WI38 (cell line): ENCODE measurements around the gene TMEM236.

ENCODE experiments used
- H3K4me3 ChIP-seq: 2 replicates; pipeline ENCODE4 v1.5.1; 2011; ENCODE audit warnings: low read depth, mild to moderate bottlenecking, control low read depth, low read length
- CTCF ChIP-seq: IDR thresholded peaks from 2 replicates; pipeline ENCODE4 v1.5.1; 2012; ENCODE audit warnings: low read depth, mild to moderate bottlenecking, control low read depth, low read length

The TMEM236 gene

DNA sequence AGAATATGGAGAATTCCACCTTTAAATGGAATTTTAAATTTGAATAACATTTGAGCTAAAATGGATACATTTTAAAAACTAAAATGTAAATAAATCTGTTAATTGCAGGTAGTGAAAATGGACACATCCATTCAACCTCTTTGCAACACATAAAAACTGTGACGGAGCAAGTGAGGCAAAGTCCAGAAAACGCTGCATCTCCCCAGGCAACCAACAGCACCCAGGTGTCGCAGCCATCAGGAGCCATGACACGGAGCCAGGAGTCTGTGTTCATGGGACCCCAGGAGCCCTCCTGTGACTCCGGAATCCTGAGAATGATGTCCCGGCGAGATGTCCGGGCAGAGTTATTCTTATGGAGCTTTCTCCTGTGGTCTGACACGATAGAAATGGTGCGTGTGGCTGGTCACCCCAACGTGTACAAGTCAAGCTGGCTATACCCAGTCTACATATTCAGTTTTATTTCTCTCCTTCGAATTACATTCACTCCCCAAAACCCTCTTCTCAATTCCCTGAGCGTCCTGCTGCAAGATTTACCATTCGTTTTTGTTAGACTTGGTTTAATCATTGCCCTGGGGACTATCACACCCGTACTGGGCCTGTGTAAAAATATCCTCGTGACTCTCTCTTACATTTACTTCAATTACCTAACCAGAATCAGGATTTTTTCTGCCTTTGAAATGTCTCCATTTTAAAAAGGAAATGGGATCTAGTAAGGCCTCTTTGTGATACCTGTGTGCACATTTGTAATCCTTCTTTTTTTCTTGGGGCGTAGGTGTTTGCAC, 44.0 kb downstream of the TMEM236 start:
- no peak for TF ChIP-seq CTCF
- H3K4me3 ChIP-seq: no peak overlapping the region

DNA sequence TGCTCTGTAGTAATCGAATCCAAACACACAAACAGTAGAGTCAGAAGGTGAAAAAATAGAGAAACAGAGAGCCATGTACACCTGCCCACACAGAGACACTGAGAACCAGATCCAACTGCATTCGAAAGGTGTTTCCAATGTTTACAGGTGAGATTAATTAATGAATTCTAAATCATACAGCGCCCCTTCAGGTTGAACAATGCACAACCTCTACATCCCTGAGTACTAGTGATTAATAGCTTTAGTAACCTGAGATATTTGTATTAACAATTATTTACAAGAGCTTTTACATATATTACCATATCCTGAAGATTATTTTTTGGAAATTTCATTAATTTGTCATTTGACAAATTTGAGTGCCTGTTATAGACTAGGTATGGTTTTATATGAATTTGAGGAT, 49.5 kb downstream of the TMEM236 start:
- H3K4me3 ChIP-seq: no peak overlapping the region
- no peak for TF ChIP-seq CTCF

DNA sequence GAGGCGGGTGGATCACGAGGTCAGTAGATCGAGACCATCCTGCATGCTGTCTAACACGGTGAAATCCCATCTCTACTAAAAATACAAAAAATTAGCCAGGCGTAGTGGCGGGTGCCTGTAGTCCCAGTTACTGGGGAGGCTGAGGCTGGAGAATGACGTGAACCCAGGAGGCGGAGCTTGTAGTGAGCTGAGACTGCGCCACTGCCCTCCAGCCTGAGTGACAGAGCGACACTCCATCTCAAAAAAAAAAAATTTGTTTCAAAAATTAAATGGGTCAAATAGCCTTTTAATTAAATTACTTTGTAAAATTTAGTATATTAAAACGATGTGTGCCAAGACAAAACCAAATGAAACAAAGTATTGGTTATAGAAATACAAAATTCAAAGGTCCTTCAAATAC, 50.3 kb downstream of the TMEM236 start:
- no peak overlapping the region for H3K4me3 ChIP-seq
- no peak for TF ChIP-seq CTCF

DNA sequence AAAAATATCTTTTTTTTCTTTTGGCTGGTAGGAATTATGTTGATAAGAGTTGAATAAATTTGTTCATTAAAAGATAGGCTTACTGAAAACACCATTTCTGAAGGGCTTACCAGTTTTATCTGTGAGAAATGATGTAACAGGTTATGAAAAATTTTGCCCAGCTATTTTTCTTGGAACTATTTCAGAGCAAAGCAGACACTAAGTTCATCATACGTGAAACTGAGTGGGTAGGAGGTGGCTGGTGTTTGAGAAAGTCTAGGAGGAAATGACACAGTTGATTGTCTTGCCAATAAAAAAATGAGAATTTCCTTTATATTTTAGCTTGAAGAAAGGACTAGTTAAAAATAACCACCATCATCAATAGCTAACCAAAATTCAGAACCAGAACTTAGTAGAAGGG, 51.0 kb downstream of the TMEM236 start:
- no peak for TF ChIP-seq CTCF
- H3K4me3 ChIP-seq: no peak overlapping the region

GRCh38 chr10:17805330-17805729, 53.3 kb downstream of the TMEM236 start:
- no peak overlapping the region for H3K4me3 ChIP-seq
- no peak for TF ChIP-seq CTCF

DNA sequence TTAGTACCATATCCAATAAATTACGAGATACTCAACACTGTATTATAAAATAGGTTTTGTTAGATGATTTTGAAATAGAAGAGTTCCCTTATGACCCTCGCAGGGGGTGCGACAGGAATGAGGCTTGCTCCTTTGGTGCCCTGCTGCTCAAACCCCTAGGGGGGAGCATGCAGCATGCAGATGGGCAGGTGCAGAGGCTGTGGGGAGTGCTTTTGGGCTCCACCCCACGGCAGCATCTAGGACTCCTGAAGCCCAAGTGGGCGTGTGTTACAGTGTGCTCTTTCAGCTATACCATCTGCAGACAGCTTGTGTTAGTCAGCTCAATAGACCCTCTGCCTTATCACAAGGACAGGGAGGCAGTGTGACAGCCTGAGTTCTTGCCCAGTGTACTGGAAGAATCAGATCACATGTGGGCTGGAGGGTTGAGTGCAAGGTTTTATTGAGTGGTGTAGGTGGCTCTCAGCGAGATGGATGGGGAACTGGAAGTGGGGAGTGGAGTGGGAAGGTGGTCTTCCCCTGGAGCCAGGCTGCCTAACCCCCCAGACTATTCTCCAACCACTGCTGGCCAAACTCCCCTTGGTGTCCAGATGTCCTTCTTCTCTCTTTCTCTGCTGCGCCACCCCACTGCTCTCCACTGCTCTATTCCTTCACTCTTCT, 54.0 kb downstream of the TMEM236 start:
- no peak for TF ChIP-seq CTCF

More for the DNA sequence above, 54.0 kb downstream of the TMEM236 start:
- no peak overlapping the region for H3K4me3 ChIP-seq
